GM18873 (cell line): Measurements from ENCODE around the gene ACAN.

Experiments used
- ATAC-seq: cut with Tn5 transposase; IDR thresholded peaks from one replicate; pipeline ENCODE4 v1.9.1; 2021; ENCODE audit warnings: mild to moderate bottlenecking, moderate library complexity, moderate number of reproducible peaks; ENCODE audit not compliant: unreplicated experiment, low FRiP score

ACAN gene

DNA sequence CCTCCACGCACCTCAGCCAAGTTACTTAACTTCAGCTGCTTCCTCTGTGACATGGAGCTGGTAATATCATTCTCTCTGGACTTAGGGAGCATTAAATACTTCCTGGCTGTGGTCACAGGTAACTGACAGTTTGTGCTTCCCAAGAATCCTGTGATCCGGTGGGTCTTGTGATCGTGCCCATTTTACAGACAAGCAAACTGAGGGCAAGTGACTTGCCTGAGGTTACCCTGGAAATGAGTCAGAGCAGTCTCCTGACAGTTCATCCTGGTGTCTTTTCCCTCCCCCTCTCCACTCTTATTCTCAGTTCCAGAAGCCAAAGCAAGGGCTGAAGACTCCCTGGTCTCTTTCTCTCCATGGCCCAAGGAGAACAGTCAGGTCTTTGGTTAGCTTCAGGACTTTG is 35.9 kb downstream of the ACAN start:
- no peak for ATAC-seq

DNA sequence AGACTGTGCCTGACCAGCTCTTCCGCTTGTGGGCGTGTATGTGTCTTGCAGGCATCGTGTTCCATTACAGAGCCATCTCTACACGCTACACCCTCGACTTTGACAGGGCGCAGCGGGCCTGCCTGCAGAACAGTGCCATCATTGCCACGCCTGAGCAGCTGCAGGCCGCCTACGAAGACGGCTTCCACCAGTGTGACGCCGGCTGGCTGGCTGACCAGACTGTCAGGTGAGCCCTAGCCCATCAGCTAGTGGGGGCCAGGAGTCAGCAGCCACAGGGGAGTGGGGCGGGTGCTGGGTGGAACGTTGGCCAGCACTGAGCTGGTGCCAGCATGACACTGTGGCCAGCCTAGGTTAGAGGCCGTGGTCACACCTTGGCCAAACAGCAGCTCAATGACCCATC is 36.7 kb downstream of the ACAN start:
- no peak for ATAC-seq

DNA sequence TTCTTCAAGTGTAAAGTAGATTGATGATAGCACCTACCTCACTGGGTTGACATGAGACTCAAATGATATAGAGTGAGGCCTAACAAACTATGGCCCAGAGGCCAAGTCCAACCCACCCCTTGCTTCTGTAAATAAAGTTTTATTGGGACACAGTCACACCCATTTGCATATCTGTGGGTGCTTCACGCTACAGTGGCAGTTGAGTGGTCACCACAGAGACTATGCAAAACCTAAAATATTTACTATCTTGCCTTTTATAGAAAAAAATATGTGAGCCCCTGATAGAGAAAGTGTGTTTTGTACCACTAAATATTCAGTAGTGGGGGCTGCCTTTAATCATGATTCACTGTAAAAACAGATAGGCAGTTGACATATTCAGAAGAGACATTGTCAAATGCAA is 38.0 kb downstream of the ACAN start:
- no peak for ATAC-seq

DNA sequence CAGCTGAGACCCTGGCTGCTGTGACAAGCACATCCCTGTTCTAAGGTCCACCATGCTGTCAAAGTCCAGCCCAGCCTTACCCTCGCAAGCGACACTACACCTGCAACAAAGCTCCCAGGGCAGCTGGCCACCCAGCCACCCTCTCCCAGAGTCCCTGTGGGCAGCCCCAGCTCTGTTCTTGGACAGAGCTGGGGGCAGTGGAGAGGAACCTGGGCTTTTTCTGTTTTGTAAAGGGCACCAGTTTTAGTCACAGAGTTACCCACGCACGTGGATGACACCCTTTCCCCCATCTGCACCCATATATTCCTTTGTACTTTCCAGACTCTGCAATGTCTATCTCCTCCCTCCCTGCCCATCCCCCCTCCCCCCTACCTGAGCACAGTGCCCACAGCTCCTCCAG is 38.9 kb downstream of the ACAN start:
- ATAC-seq = no peak

DNA sequence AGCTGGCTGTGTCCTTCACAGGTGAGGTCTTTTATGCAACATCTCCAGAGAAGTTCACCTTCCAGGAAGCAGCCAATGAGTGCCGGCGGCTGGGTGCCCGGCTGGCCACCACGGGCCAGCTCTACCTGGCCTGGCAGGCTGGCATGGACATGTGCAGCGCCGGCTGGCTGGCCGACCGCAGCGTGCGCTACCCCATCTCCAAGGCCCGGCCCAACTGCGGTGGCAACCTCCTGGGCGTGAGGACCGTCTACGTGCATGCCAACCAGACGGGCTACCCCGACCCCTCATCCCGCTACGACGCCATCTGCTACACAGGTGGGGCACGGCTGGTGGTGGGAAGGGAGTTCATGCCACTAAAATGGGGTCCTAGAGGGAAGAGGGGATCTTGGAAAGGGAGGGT is 40.1 kb downstream of the ACAN start:
- no peak for ATAC-seq

DNA sequence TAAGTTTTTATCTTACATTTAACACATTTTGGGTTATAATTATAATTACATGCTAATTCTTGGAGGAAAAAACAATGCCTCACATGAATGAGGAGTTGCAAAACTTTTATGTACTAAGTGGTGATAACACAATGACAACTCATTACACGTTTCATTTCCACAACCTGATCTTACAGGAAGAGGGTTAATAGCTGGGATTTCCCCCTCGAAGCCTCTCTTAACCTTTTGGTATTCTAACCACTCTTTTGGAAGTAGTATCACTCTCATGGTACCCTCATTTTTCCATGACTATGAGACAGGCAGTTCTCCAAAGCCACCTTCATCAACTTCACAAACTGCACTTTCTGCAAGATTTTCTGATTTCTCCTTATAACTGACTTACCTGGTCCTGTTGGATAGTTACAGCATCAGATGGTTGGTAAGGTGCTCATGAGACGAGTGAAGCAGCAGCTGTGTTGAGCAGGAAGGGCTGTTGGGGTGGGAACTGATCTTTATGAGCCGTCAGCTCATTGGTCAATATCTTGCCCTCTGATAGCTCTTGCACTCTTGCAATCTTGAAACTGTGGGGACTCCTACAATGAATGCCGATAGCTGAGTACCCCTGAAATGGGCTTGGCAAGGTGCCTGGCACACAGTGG is 41.6 kb downstream of the ACAN start:
- no peak for ATAC-seq

DNA sequence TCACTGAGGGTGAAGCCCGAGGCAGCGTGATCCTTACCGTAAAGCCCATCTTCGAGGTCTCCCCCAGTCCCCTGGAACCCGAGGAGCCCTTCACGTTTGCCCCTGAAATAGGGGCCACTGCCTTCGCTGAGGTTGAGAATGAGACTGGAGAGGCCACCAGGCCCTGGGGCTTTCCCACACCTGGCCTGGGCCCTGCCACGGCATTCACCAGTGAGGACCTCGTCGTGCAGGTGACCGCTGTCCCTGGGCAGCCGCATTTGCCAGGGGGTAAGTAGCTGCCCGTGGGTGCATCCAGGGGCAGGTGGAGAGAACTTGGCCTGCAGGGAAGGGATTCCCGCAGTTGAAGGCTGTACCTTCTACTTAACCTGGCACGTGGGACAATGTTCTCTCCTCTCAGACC is 42.4 kb downstream of the ACAN start:
- ATAC-seq = no peak

DNA sequence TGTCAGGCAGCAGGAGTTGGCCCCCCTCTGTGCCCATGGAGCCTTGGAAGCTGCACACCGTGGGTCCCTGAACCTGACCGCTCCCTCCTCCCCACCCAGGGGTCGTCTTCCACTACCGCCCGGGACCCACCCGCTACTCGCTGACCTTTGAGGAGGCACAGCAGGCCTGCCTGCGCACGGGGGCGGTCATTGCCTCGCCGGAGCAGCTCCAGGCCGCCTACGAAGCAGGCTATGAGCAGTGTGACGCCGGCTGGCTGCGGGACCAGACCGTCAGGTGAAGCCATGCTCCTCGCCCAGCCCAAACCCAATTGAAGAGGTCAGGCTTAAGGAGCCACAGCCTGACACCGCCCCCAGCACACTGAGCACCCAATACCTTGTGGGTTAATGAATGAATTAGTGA is 43.9 kb downstream of the ACAN start:
- ATAC-seq = no peak

DNA sequence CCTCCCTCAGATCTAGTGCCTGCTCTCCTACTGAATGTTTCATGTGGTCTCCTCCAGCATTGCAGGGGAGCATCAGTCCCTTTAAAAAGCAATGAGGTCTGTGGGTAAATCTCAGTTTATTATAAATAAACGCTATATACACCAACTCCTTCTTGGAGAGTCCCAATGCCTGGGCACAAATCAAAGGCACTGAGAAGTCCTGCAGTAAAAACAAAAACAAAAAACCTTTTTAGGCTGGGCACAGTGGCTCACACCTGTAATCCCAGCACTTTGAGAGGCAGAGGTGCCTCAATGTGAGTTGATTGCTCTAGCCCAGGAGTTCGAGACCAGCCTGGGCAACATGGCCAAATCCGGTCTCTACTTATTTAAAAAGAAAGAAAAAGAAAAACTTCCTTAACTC is 45.0 kb downstream of the ACAN start:
- no peak for ATAC-seq

DNA sequence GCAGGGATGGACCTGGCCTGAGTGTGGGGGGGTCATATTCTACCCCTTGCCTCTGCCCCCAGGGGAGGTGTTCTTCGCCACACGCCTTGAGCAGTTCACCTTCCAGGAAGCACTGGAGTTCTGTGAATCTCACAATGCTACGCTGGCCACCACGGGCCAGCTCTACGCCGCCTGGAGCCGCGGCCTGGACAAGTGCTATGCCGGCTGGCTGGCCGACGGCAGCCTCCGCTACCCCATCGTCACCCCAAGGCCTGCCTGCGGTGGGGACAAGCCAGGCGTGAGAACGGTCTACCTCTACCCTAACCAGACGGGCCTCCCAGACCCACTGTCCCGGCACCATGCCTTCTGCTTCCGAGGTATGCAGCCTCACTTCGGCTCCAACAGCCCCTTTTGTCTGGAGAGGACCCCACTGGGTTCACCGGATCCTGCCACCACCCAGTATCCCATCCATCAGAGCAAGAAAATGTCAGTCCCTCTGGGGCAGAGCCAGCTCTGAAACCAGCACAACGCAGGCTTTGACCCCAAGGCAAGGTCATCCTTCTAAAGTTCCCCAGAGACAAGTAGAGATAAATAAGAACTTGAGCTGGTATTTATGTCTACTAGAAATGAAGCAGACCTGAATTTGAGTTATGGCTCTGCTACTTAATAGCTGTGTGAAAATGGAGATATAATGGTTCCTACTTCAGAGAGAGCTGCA is 46.3 kb downstream of the ACAN start:
- ATAC-seq = no peak

DNA sequence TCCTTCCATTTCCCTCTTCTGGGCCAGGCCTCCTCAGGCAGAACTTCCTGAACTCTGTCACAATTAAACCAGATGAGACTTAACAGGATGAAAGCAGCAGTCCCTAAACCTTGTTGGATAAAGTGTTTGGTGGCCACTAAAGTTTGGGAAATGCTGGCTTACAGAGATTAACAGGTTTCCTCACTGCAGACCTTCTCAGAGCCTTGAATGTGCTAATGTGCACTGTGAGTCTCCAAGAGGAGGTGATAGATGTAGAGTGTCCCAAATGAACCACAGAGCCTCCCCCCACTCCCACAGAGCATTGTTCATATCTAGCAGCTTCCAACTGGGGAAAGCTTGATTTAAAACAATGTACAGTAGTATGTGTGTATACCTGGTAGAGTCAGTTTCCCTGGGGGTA is 49.2 kb downstream of the ACAN start:
- ATAC-seq = no peak

DNA sequence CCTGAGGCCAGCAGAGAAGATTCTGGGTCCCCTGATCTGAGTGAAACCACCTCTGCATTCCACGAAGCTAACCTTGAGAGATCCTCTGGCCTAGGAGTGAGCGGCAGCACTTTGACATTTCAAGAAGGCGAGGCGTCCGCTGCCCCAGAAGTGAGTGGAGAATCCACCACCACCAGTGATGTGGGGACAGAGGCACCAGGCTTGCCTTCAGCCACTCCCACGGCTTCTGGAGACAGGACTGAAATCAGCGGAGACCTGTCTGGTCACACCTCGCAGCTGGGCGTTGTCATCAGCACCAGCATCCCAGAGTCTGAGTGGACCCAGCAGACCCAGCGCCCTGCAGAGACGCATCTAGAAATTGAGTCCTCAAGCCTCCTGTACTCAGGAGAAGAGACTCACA is 55.7 kb downstream of the ACAN start:
- no peak for ATAC-seq

DNA sequence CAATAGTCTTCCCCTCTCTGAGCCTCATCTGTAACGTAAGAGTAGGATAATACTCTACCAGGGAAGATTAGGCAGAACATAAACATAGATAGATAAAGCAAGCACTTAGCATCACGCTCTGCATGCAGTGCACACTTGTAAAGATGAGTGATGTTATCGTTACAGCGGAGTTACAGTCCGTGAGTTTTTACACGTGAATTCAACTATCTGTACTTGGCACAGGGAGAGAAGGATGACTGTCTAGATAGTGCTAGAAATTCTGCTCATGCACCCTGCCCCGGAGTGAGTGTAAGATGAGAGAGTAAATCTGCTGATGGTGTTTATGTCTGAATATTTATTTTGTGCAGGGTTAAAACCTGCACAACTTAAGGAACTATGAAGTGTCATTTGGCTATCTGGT is 56.3 kb downstream of the ACAN start:
- no peak for ATAC-seq

DNA sequence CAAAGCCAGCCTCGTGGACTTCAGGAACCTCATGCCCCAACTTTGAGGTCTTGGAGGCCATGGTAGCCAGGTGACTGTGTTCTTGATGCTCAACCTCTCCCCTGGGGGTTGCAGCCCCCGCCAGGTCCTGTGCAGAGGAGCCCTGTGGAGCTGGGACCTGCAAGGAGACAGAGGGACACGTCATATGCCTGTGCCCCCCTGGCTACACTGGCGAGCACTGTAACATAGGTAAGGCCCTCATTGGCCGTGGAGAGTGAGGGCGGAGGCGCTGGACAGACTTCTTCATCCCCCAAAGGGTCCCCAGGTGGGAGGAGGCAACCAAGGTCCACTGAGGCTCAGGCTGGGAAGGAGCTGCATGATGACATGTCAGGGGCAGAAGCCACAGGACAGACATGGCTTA is 57.0 kb downstream of the ACAN start:
- no peak for ATAC-seq

DNA sequence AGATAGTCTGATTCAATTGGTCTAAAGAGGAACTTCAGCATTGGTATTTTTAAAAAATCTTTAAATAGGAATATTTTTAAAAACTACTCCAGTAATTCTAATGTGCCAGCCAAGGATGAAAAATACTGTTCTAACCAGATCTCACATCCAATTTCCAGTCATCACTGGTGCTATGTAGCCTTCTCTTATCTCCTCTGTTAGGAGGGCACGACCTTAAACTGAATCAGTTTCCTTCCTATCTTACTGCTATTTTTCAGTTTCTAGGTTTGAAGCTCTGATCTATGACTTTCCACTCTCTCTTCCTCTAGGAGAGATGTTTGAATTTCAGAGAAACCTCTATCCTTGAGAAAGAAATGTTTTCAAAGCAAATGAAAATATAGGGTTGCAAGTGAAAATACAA is 60.2 kb downstream of the ACAN start:
- no peak for ATAC-seq

DNA sequence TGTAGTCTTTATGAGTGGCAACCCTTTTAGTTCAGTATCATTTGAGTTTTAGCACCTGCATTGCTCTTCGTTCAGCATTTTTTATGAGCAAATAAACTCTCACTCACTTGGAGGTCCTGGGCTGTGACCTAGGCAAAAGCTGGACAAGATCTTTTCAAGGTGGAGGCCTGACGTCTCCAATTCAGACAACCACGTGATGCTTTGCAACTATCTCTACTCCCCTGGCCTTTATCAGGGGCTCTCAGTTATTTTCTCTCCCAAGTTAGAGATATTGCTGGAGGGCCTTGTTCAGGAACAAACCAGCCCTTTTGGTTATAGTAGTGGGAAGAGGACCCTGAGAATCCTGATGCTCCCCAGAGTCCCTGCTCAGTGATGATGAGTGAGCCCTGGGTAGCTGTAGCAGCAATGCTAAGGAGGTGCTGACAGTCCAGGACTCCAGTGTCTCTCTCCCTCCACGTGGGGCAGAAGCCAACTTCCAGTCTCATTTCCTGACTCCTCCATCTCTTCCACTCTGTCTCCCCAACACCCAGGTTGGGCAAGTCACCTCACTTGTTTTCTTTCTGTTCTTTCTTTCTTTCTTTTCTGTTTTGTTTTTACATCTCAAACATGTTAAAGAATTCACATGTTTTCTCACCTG is 61.7 kb downstream of the ACAN start:
- ATAC-seq = no peak

DNA sequence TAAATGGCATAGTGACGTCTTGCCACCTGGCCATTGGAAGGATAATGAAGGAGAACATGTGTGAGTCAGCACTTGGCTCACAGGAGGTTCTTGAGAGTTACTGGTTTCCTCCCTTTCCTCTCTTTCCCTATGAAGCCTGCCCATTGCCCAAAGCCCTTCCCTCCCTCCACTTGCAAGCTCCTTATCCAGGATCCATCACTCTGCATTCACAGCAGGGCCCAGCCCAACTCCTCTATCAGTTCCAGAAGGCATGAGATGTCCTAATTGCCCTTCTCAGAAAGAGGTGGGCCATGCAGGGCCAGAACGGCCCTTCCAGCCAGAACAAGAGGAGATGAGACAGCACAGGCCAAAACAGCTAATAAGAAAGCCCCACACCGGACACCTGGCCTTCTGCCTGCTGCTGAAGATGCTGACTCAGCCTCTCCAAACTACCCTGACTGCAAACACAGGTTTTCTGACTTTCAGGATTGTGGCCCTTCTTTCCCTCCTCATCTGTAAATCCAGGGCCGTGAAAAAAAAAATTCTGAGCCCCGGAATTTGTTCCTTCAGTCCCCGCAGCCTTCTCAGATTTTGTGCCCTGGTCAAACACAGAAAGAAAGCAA is 62.4 kb downstream of the ACAN start:
- ATAC-seq = no peak

DNA sequence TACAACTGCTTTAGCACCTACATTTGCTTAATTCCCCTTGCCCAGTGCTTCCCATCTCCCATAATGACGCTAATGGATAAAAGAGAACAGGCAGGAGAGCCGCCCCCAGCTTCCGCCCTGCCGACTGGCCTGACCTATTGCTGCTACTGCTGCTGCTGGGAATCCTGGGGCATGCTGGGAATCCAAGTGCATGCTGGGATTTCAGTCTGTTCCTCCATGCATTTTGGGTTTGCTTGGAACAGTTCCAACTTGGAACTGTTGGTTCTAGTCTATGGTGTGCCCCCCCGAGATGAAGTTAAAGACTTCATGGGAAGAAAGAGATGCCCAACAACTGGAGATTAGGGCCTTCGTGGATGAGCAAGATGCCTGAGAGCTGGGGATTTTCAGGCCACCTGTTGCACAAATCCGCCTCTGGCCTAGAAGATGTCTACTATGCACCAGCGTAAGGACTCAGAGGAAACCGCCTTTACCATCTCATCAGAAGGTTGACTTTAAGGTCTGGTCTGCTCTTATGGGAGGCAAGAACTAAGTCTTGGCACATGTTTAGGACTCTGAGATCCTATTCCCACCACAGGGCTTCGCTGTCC is 63.2 kb downstream of the ACAN start:
- ATAC-seq = no peak

DNA sequence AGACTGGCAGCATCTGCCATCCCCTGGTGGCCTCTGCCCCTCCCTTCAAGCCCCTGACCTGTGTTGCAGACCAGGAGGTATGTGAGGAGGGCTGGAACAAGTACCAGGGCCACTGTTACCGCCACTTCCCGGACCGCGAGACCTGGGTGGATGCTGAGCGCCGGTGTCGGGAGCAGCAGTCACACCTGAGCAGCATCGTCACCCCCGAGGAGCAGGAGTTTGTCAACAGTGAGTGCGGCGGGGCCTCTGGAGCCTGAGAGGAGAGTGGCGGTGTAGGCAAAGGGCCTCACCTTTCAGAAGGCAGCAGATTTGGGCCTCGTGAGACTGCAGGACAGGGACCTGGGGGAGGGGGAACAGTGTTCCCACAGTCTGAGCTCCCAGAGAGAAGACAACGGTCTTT is 68.1 kb downstream of the ACAN start:
- ATAC-seq = no peak

DNA sequence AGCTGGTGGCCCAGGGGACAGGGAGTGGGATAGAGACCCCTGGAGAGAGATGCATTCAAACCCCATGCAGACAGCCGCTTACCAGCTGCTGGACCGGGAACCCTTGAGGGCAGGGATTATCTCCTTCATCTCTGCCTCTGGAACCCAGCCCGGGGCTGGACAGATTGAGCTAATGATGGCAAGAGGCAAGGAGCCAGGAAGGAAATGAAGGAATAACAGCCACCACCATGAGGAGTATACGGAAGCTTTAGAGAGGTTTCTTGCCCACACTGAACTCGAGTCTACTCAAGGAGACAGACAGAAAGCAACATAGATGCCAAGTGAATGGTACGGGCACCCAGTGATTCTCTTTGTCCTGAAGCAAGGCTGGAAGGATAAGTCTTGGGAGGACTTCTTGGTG is 68.9 kb downstream of the ACAN start:
- no peak for ATAC-seq

DNA sequence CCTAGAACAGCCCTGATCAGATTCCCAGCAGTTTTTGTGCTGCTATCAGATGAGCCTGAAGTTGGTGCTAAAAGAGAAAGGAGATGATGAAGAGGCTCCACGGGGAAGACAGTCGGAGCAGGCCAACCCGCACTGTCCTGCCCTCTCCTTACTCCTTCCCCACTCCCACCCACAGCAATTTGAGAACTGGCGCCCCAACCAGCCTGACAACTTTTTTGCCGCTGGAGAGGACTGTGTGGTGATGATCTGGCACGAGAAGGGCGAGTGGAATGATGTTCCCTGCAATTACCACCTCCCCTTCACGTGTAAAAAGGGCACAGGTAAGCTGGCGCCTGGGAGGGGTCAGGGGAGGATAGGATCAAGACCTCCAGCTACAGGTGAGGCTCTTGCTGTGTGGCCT is 69.5 kb downstream of the ACAN start:
- no peak for ATAC-seq
